ENCODE measurements around the gene ZNF385A.
A peak's percentile ranks its signal among the peaks of the same experiment; 100 is the strongest.
"Not testable (repeated sequence)": the region's sequence is repeated elsewhere in the genome, so short reads cannot be mapped to it uniquely, and the experiment has no call there.

ZNF385A gene

GRCh38 chr12:54358191-54358944 lies 26.2 kb downstream of the ZNF385A start:
- H3K4me3 ChIP-seq (ENCODE audit: low read depth, low read length): peak overlapping the region; percentile 82
- peak; percentile 59 for DNase-seq (ENCODE audit: low read depth)
- TF ChIP-seq, protein P1, sequence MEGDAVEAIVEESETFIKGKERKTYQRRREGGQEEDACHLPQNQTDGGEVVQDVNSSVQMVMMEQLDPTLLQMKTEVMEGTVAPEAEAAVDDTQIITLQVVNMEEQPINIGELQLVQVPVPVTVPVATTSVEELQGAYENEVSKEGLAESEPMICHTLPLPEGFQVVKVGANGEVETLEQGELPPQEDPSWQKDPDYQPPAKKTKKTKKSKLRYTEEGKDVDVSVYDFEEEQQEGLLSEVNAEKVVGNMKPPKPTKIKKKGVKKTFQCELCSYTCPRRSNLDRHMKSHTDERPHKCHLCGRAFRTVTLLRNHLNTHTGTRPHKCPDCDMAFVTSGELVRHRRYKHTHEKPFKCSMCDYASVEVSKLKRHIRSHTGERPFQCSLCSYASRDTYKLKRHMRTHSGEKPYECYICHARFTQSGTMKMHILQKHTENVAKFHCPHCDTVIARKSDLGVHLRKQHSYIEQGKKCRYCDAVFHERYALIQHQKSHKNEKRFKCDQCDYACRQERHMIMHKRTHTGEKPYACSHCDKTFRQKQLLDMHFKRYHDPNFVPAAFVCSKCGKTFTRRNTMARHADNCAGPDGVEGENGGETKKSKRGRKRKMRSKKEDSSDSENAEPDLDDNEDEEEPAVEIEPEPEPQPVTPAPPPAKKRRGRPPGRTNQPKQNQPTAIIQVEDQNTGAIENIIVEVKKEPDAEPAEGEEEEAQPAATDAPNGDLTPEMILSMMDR (IDR thresholded peaks at IDR 0.05; ENCODE audit: low read depth, low read length, missing control alignments): no peak

DNA sequence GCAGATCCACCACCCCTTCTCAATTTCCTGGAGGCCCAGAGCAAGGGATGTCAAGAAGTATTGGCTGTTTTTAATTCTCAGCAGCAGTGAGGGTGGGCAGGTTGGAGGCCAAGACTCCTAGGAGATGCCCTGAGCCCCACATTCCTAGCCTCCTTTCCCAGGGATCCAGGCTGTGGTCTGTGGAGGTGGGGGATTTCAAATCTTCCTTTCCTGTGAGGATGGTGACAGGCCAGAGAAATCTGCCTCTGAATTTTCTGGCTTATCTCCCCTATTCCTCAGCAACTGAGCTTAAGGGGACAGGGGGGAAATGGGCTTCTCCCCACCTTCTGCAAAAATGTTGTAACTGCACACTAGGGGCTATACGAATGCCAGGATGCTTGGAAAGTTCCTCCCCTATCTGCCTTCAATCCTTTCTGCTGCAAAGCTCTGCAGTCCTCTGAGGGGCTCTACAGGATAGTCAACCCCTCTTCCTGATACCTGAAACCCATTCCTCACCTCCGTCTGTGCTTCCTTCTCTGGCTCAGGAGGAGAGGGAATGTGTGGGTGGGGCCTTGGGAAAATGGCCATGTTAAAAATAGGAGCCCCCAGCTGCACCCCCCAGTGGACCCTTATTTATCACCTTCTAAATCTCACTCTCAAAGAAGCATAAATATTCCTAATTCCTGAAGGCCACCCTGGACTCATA lies 26.9 kb downstream of the ZNF385A start:
- peak overlapping the region; percentile 11; the same call in 1 of the 2 replicates for H3K4me3 ChIP-seq (ENCODE audit: low read depth, low read length)
- TF ChIP-seq, protein P1 (IDR thresholded peaks at IDR 0.05; ENCODE audit: low read depth, low read length, missing control alignments): no peak
- no peak for DNase-seq (ENCODE audit: low read depth)

GRCh38 chr12:54356951-54357356 lies 27.6 kb downstream of the ZNF385A start:
- TF ChIP-seq, protein P1 (IDR thresholded peaks at IDR 0.05; ENCODE audit: low read depth, low read length, missing control alignments): no peak
- H3K4me3 ChIP-seq (ENCODE audit: low read depth, low read length): no peak overlapping the region
- no peak for DNase-seq (ENCODE audit: low read depth)

GRCh38 chr12:54356228-54356627 lies 28.3 kb downstream of the ZNF385A start:
- no peak for DNase-seq (ENCODE audit: low read depth)
- TF ChIP-seq, protein P1 (IDR thresholded peaks at IDR 0.05; ENCODE audit: low read depth, low read length, missing control alignments): no peak
- H3K4me3 ChIP-seq (ENCODE audit: low read depth, low read length): no peak overlapping the region

GRCh38 chr12:54355104-54355815 lies 29.3 kb downstream of the ZNF385A start:
- DNase-seq (ENCODE audit: low read depth): no peak
- no peak overlapping the region for H3K4me3 ChIP-seq (ENCODE audit: low read depth, low read length)
- TF ChIP-seq, protein P1 (IDR thresholded peaks at IDR 0.05; ENCODE audit: low read depth, low read length, missing control alignments): peak; percentile 13

DNA sequence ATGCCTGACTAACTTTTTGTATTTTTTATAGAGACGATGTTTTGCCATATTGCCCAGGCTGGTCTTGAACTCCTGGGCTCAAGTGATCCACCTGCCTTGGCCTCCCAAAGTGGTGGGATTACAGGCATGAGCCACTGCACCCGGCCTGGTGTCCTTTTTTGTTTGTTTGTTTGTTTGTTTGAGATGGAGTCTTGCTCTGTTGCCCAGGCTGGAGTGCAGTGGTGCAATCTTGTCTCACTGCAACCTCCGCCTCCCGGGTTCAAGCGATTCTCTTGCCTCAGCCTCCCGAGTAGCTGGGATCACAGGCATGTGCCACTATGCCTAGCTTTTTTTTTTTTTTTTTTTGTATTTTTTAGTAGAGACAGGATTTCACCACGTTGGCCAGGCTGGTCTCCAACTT lies 30.3 kb downstream of the ZNF385A start:
- not testable (repeated sequence) for DNase-seq (ENCODE audit: low read depth); H3K4me3 ChIP-seq (ENCODE audit: low read depth, low read length)

Data from GM12864 (cell line).